ENCODE results near the gene USP20. TPM values are rescaled to one million over a fixed set of nuclear protein-coding genes. Genes with fewer than 3 reads are reported as not detected.
"Not testable (repeated sequence)": the region's sequence is repeated elsewhere in the genome, so short reads cannot be mapped to it uniquely, and the experiment has no call there.

Gene USP20
- 27.7 and 34.3 TPM in 2 replicates for total RNA-seq (2014; rRNA removed; shearing (Covaris generic))

DNA sequence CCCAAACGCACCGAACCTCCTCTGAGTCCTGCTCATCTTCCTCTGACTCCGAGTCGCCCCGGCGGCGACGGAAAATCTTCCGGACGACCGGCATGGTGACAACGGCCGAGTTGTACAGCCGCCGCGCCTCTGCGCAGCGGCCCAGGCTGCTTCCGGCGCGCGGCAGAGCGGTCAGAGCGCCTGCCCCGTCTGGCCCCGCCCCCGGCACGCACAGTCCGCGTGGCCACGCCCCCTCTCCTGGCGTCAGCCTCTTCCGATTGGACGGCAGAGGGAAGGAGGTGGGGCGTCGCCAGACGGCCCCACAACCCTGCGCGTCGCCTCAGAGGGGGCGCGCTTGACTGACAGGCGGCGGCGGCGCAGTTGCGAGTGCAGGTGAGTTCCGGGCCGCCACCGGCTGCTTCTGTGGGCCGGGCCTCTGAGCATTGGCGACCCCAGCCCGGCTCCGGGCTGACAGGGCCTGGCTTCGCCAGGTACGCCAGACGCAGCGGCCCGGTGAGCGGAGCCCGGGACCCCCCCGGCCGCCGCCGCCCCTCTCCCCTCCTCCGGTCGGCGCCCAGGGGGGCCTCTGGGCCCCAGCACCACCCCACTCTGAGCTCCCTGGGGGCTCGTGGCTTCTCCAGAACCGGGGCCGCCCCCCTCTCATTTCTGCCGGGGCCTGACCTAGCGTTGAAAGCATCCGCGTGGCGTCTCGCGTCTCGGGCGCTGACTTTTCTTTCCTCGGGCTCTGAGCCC, at the start of gene USP20, which contains the start of gene C9orf78:
TSS of gene USP20 (plus strand) at position 331 of the 732 bp plus-strand sequence. CDS start 17,098 bp downstream, outside the sequence.
TSS of gene C9orf78 (minus strand) at position 148 of the 732 bp plus-strand sequence. CDS start at position 94, 54 bp downstream.
- DNase-seq (ENCODE audit: low spot score), result peak; percentile 97
- in situ Hi-C loops (cut with HindIII; ENCODE audit: low sequenced_read_pairs), result no loop called here

DNA sequence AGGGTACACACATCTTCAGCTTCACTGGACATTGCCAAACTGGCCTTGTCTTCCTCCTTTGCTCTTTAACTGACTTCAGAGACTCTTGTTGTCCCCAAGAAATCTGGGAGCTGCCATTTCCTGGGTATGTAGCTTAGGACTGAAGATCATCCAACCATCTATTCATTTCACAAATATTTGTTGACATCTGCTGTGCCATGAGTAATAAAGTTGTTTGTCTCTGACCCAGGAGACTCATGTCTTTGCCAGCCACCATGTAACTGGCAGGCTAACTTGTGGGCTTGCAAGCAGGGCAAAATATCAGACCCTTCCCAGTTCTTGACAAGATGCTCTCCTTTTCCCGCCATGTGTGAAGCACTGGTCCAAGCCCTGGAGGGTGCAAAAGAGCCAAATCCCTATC, 49.4 kb upstream of the USP20 start:
- in situ Hi-C loops (cut with HindIII; ENCODE audit: low sequenced_read_pairs), result no loop called here

DNA sequence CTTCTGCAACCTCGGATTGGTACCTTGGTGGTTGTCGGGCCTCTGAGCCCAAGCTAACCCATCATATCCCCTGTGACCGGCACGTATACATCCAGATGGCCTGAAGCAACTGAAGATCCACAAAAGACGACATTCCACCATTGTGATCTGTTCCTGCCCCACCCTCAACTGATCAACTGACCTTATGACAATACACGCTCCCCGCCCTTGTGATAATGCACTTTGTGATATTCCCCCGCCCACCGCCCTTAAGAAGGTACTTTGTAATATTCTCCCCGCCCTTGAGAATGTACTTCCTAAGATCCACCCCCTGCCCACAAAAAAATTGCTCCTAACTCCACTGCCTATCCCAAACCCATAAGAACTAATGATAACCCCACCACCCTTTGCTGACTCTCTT, 48.8 kb upstream of the USP20 start:
- in situ Hi-C loops (cut with HindIII; ENCODE audit: low sequenced_read_pairs), result no loop called here
- no peak for DNase-seq (ENCODE audit: low spot score)

More for the DNA sequence above, 49.4 kb upstream of the USP20 start:
- no peak for DNase-seq (ENCODE audit: low spot score)

DNA sequence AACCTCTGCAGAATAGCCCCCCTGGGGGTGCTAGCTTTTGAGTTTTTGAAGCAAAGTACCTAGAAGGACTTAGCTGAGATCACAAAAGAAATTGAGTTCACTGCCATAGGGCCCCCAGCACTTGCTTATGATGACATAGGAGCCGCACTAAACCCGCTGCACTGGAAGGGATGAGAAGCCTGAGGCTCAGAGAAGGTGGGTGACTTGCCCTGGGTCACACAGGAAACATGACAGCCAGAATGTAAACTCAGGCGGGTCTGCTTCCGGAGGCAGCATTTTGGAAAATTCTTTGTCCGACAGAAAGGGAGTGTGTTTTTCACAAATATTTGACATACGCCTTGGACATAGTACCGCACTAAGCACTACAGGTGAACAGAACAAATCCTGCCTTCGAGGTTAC, 40.7 kb upstream of the USP20 start:
- no peak for DNase-seq (ENCODE audit: low spot score)
- in situ Hi-C loops (cut with HindIII; ENCODE audit: low sequenced_read_pairs), result no loop called here

DNA sequence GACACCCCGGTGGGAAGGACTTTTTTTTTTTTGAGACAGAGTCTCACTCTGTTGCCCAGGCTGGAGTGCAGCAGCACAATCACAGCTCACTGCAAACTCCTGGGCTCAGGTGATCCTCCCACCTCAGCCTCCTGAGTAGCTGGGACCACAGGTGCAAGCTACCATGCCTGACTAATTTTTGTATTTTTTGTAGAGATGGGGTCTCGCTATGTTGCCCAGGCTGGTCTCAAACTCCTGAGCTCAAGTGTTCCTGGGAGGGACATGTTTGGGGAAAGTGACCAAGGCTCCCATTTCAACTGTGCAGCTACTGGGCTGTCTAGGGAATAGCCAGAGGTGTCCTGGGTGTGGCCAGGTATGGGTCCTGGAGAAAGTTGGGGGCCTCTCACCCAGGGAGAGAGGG, 39.2 kb upstream of the USP20 start:
- in situ Hi-C loops (cut with HindIII; ENCODE audit: low sequenced_read_pairs); DNase-seq (ENCODE audit: low spot score): not testable (repeated sequence)

DNA sequence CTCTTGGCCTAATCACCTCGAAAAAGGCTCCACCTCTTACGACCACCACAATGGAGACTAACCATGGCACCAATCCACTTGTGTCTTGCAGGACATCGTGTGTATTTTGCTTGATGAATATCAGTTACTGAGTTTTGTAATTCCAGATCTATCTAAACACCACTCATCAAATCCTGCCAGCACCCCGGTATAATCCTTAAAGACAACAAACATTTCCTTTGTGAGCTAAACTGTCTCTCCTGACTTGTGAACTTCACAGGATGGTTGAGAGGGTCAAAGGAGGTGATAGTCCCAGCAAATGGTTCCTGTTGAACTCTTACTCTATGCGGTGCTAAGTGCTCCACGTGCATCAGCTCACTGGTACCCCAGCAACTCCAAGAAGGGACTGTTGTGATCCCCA, 36.3 kb upstream of the USP20 start:
- in situ Hi-C loops (cut with HindIII; ENCODE audit: low sequenced_read_pairs), result no loop called here

DNA sequence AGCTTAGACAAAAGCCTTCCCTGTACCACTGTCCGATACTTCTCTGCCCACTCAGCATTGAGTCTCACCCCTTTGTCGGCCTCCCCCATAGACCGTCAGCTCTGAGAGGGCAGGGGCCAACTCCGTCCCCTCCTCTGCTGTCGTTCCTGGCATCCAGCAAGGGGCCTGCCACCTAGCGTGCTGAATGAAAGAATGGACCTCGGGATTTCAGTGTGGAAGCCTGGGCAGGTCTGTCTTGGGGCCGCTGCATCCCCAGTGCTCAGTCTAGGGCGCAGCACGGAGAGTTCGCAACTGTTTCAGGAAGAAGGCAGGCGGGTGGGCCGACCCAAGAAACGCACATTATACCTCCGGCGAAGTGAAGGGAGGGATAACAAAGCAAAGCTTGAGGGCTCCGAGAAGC, 33.8 kb upstream of the USP20 start:
- no peak for DNase-seq (ENCODE audit: low spot score)
- in situ Hi-C loops (cut with HindIII; ENCODE audit: low sequenced_read_pairs), result no loop called here

More for the DNA sequence above, 36.3 kb upstream of the USP20 start:
- DNase-seq (ENCODE audit: low spot score), result no peak

DNA sequence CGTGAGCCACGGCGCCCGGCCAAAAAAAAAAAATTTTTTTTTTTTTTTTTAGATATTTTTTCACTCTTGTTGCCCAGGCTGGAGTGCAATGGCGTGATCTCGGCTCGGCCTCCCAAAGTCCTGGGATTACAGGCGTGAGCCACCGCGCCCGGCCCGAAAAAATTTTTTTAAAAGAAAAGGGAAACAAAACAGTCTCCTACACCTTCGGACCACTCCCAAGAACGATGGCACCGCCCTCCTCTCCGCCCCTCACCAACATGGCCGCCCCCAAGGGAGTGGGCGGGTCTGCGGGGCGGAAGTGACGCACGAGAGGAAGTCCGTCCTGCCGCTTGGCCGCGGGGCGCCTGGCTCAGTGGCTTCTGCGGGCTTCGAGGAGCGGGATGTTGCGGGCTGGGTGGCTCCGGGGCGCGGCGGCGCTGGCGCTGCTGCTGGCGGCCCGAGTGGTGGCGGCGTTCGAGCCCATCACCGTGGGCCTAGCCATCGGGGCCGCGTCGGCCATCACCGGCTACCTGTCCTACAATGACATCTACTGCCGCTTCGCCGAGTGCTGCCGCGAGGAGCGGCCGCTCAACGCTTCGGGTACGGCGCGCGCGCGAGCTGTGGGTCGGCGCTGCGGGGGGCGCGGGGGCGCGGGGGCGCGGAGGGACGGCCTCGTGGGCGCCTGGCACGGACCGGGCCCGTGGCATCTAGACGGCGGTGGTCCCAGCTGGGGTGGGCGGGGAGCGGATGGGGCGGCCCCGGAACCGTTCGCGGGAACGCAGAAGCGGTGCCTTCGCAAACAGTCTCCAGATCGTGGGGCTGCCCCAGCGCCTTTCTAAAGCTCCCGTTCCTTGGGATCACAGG, 32.2 kb upstream of the USP20 start, which contains the start of gene TOR1B:
TSS of gene TOR1B (plus strand) at position 352 of the 843 bp plus-strand sequence. CDS start at position 381, 29 bp downstream.
- DNase-seq (ENCODE audit: low spot score), result peak; percentile 96
- in situ Hi-C loops (cut with HindIII; ENCODE audit: low sequenced_read_pairs), result no loop called here

DNA sequence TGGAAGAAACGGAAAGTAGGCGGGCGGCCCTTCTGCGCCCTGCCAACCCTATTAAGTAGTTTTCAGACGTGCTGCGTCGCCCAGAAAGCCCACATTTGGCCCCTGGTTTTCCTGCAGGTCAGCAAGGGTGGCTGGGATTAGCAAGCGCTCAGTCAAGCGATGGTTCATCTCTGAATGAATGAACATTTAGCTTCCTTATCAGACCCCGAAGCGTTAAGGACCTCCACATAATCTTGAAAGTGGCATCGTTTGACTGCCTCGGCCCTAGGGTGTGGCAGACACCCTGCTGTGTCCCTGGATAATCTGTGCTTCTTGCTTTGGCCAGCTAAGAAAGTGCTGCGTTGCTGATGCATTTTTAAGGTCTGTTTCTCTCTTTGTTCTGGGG, 31.6 kb upstream of the USP20 start:
- in situ Hi-C loops (cut with HindIII; ENCODE audit: low sequenced_read_pairs), result no loop called here
- peak; percentile 34 for DNase-seq (ENCODE audit: low spot score)

DNA sequence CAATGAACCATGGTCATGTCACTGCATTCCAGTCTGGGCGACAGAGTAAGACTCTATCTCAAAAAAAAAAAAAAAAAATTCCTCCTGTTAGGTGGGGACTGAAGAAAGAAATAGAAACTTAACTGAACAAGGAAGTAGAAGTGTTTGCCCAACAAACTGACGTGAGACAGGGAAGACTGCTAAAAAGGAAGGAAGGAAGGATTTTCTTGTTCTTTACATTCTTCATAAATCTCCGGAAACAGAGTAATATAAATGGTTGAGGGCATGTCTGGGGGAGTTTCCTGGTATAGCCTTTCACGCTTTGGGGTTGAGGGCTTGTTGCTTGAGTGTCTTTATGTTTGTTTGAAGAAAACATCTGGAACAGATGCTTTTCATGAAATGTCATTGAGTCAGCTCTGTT, 29.2 kb upstream of the USP20 start:
- no peak for DNase-seq (ENCODE audit: low spot score)

DNA sequence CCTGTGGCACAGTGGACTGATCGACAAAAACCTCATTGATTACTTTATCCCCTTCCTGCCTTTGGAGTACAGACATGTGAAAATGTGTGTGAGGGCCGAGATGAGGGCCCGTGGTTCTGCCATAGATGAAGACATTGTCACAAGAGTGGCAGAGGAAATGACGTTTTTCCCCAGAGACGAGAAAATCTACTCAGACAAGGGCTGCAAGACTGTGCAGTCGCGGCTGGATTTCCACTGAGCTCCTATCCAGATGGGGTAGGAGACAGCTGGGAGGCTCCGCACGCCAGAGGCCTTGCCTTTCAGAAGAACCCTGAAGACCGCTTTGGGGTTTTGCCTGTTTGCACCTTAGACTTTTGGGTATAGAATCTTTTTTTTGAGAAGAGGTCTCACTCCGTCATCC, 25.9 kb upstream of the USP20 start:
- in situ Hi-C loops (cut with HindIII; ENCODE audit: low sequenced_read_pairs), result no loop called here
- DNase-seq (ENCODE audit: low spot score), result no peak

More for the DNA sequence above, 29.2 kb upstream of the USP20 start:
- in situ Hi-C loops (cut with HindIII; ENCODE audit: low sequenced_read_pairs), result no loop called here

DNA sequence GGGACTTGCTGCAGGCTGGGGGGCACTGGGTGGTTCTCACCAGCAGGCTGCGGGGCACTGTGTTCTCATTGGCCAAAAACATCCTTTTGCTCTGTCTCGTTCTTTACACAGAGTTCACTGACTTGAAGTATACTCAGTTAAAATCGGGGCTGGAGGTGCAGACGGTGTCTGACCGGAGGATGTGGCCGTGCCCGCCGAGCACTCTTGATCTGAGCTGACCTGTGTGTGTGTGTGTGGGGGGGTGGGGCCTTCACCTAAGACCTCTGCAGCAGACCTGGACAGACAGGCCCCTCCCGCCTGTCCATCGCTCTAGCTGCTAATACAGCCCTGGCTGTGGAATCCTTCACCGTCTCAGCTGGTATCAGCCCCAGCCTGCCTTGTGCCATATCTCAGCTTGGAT, 25.1 kb upstream of the USP20 start:
- no peak for DNase-seq (ENCODE audit: low spot score)
- in situ Hi-C loops (cut with HindIII; ENCODE audit: low sequenced_read_pairs), result no loop called here

DNA sequence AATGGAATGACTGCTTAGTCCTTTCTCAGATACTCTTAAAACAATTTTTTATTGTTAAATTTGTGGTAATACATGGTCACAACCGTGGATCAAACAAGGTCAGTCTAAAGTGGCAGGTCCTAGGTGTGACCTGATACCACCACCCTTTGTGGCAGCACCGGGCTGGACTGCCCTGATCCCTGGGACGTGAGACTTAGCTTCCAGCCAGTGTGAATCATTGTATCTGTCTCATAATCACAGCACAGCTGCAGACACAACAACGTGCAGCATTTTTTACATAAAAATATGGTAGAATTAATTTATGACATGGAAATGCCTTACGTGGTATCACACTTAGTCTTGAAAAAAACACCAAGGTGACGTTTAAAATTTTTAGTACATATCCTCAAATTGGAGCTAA, 24.5 kb upstream of the USP20 start:
- in situ Hi-C loops (cut with HindIII; ENCODE audit: low sequenced_read_pairs), result no loop called here
- DNase-seq (ENCODE audit: low spot score), result no peak

DNA sequence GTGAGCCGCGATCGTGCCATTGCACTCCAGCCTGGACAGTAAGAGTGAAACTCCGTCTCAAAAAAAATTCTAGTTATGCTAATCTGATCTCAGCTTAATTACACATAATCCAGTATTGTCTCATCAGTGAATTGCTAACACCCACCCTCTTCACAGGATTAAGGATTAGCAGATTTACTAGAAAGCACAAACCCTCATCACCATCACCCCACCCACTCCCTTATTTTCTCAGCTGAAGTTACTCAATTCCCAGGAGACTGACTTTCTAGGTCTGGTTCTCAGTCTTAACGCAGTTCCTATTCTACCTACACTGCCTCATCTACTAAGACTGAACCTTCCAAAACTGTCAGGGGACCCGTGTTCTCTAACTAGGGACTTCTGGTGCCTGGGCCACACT, 23.3 kb upstream of the USP20 start:
- in situ Hi-C loops (cut with HindIII; ENCODE audit: low sequenced_read_pairs), result no loop called here
- DNase-seq (ENCODE audit: low spot score), result no peak

DNA sequence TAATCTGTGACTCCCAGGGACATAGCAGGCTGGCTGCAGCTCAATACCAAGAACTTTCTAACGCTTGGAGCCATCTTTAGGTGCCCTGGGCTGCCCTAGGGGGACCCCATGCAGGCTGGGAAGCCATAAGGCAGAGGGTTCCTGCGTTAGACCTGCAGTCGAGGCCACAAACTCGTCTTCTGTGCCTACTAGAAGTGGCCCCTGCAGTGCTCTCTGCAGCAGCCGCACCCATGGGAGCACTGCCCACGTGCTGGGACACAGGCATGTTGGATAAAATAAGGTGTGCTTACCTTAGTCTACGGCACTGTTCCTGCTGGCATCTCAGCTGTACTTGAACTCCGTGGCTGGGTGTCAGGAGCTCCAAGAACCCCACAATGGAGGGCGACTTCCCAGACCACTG, 22.9 kb upstream of the USP20 start:
- in situ Hi-C loops (cut with HindIII; ENCODE audit: low sequenced_read_pairs), result no loop called here
- no peak for DNase-seq (ENCODE audit: low spot score)

DNA sequence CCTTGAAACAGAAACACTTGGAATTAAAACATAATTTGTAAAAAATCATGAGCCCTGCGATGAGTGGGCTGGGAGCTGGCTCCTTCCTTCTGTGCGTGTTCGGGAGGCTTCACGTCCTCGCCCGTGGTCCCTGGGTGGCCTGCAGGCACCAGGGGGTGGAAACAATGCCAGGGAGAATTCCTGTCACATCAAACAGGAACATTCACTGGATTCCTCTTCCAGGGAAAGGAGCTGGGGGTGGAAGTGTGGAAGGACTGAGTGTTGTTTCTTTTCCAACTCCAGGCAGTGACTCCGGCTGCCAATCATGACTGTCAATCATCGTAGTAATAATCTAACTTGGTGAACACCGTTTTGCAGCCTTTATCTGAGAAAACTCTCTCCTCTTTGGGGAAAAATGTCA, 21.6 kb upstream of the USP20 start:
- in situ Hi-C loops (cut with HindIII; ENCODE audit: low sequenced_read_pairs), result no loop called here

DNA sequence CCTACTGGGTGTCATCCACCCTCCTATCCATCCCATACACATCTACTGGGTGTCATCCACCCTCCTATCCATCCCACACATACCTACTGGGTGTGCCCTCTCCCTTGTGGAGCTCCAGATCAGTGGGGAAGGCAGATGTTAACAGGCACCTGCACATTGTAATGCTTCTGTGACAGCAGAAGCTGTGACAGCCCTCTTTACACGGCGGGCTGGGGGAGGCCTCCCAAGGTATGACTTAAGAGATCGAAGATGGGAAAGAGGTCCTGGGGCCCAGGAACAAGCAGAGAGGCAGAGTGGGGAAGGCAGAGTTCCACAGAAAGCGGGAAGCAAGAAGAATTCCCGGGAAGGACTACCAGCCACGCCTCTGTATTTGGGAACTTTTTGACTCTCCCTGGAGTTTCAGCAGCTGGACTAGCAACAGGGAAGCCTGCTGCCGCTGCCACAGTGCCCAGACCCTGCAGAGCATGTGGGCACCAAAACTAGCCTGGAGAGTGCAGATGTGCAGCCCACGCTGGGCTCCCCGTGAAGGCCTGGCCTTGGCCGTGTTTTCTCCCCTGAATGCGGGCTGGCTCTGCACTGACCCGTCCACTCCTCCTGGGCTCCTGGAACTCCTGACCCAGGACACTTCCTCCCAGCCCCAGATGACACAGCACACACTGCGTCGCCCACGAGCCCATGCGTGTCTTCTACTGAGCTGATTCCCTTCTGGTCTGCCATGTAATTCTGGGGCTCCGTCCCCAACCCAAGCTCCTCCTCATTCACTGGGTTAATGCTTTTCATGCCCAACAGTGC, 20.6 kb upstream of the USP20 start:
- DNase-seq (ENCODE audit: low spot score), result no peak
- in situ Hi-C loops (cut with HindIII; ENCODE audit: low sequenced_read_pairs), result no loop called here

More for the DNA sequence above, 21.6 kb upstream of the USP20 start:
- DNase-seq (ENCODE audit: low spot score), result no peak

DNA sequence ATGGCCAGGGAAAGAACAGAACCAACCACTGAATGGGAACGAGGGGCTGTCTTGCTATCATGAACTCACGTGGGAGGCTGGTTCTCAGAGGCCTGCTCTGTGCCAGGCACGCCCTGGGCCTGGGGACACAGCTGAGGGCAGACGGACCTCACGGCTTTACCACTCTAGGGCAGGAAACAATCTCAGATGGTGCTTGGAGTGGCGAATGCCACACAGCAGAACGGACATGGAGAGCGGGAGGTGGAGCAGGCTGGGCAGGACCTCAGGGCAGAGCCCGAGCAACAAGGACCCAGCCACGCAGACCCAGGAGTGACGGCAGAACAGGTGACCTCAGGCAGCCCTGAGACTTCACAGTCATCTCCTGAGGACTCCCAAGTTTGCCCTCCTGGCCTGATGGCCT, 20.0 kb upstream of the USP20 start:
- in situ Hi-C loops (cut with HindIII; ENCODE audit: low sequenced_read_pairs), result no loop called here

More for the DNA sequence above, 20.0 kb upstream of the USP20 start:
- DNase-seq (ENCODE audit: low spot score), result no peak
